ENCODE measurements around the gene GYG2. TPM values are rescaled to one million over a fixed set of nuclear protein-coding genes. Genes with fewer than 3 reads are reported as not detected.

Gene GYG2
- total RNA-seq, 1 experiment from 2014 or later, result 47.6 TPM

- DNase-seq (ENCODE audit: low spot score), result no peak
- TF ChIP-seq PRRX2 (CRISPR knock-in tag; IDR thresholded peaks at IDR 0.05) (no peak), ZNF423 (CRISPR knock-in tag; IDR thresholded peaks at IDR 0.05) (no peak), GABPB1 (CRISPR knock-in tag; IDR thresholded peaks at IDR 0.05) (no peak), JAZF1 (CRISPR knock-in tag; IDR thresholded peaks at IDR 0.05) (no peak), CDX4 (CRISPR knock-in tag; IDR thresholded peaks at IDR 0.05; ENCODE audit: borderline replicate concordance) (no peak), ZNF219 (CRISPR knock-in tag; IDR thresholded peaks at IDR 0.05; ENCODE audit: borderline replicate concordance) (no peak), PREB (CRISPR knock-in tag; IDR thresholded peaks at IDR 0.05; ENCODE audit: borderline replicate concordance) (no peak), ZNF425 (CRISPR knock-in tag; conservative IDR thresholded peaks at IDR 0.05) (no peak)
- ATAC-seq, result no peak
- Mint-ChIP-seq H3K27ac (no peak overlapping the region), H3K4me3 (no peak overlapping the region), H3K27me3 (ENCODE audit: low read depth) (no peaks in the 10 kb centered on the region), H3K36me3 (peaks cover 49% of the 10 kb centered on the region), H3K9me3 (no peaks in the 10 kb centered on the region), H3K4me1 (peaks cover 7% of the 10 kb centered on the region)
- ChIA-PET CTCF (no interaction called here), POLR2A (no interaction called here)
Measured at GRCh38 chrX:2862404-2862803, 33.7 kb downstream of the GYG2 start.

GRCh38 chrX:2863646-2864045 lies 34.9 kb downstream of the GYG2 start:
- ATAC-seq (peak; percentile 74), DNase-seq (ENCODE audit: low spot score) (peak; percentile 16)
- Mint-ChIP-seq H3K9me3 (no peaks in the 10 kb centered on the region), H3K4me1 (peaks cover 7% of the 10 kb centered on the region), H3K36me3 (peaks cover 43% of the 10 kb centered on the region), H3K27me3 (ENCODE audit: low read depth) (no peaks in the 10 kb centered on the region), H3K27ac (peak overlapping the region; percentile 87), H3K4me3 (no peak overlapping the region)
- POLR2A ChIA-PET, result no interaction called here
- TF ChIP-seq SP1 (CRISPR knock-in tag; conservative IDR thresholded peaks at IDR 0.05) (no peak), USF2 (CRISPR knock-in tag; IDR thresholded peaks at IDR 0.05) (no peak), SMAD4 (CRISPR knock-in tag; IDR thresholded peaks at IDR 0.05) (no peak), AR (CRISPR knock-in tag; IDR thresholded peaks at IDR 0.05) (no peak), E2F4 (CRISPR knock-in tag; IDR thresholded peaks at IDR 0.05; ENCODE audit: borderline replicate concordance, low read depth) (no peak), ZNF416 (CRISPR knock-in tag; IDR thresholded peaks at IDR 0.05) (no peak), STAT6 (CRISPR knock-in tag; conservative IDR thresholded peaks at IDR 0.05; ENCODE audit: low read depth) (no peak), FOXP4 (CRISPR knock-in tag; IDR thresholded peaks at IDR 0.05) (no peak), PREB (CRISPR knock-in tag; IDR thresholded peaks at IDR 0.05; ENCODE audit: borderline replicate concordance) (no peak), ZNF138 (CRISPR knock-in tag; conservative IDR thresholded peaks at IDR 0.05) (no peak)
- CTCF ChIA-PET, result no interaction called here
